ENCODE data around the gene CRTC1.

Gene CRTC1

DNA sequence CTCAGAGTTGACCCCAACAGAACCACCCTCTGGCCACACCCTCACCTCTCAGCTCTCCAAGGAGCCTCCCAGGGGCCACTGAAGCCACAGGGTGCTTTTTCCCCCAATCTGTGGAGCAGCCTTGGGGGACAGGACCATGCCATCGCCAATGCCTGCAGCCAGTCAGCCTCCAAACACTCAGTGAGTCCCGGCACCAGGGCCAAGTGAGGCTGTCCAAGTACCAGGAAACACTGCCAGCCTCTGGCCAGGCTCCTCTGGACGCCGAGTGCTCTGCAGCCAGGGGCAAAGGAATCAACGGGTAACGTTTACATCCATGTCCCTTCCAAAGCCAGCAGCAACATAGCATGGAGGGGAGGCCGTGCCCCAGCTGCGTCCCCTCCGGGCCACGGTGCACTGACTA lies 117.2 kb downstream of the CRTC1 start:
- DNase-seq (ENCODE audit: low spot score), result peak; percentile 11
- in situ Hi-C loops (cut with MboI; ENCODE audit: low pct_unique_long_range_greater_than_20kb, low sequenced_read_pairs, unreplicated experiment), result no loop called here

DNA sequence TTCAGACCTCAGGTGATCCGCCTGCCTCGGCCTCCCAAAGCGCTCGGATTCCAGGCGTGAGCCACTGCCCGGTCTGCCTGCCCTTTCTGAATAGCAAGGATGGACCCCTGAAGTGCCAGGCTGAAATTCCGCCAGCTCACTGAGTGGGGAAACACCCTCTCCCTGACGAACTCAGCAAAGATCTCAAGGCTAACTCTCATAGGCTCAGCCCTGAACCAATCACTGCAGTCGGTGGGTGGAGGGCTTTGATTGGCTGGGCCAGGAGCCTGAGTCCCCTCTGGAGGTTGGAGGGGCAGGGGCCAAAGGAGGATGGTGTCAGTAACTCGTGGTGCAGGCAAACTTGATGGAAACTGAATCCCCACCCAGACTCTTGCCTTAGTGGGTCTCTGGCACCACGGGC lies 118.9 kb downstream of the CRTC1 start:
- TF ChIP-seq, protein P1, sequence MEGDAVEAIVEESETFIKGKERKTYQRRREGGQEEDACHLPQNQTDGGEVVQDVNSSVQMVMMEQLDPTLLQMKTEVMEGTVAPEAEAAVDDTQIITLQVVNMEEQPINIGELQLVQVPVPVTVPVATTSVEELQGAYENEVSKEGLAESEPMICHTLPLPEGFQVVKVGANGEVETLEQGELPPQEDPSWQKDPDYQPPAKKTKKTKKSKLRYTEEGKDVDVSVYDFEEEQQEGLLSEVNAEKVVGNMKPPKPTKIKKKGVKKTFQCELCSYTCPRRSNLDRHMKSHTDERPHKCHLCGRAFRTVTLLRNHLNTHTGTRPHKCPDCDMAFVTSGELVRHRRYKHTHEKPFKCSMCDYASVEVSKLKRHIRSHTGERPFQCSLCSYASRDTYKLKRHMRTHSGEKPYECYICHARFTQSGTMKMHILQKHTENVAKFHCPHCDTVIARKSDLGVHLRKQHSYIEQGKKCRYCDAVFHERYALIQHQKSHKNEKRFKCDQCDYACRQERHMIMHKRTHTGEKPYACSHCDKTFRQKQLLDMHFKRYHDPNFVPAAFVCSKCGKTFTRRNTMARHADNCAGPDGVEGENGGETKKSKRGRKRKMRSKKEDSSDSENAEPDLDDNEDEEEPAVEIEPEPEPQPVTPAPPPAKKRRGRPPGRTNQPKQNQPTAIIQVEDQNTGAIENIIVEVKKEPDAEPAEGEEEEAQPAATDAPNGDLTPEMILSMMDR (IDR thresholded peaks at IDR 0.05; ENCODE audit: extremely low read depth, insufficient read depth, missing control alignments), result no peak
- in situ Hi-C loops (cut with MboI; ENCODE audit: low pct_unique_long_range_greater_than_20kb, low sequenced_read_pairs, unreplicated experiment), result no loop called here
- peak; percentile 11 for DNase-seq (ENCODE audit: low spot score)

More for the DNA sequence above, 117.2 kb downstream of the CRTC1 start:
- TF ChIP-seq, protein P1 (IDR thresholded peaks at IDR 0.05; ENCODE audit: extremely low read depth, insufficient read depth, missing control alignments), result no peak

DNA sequence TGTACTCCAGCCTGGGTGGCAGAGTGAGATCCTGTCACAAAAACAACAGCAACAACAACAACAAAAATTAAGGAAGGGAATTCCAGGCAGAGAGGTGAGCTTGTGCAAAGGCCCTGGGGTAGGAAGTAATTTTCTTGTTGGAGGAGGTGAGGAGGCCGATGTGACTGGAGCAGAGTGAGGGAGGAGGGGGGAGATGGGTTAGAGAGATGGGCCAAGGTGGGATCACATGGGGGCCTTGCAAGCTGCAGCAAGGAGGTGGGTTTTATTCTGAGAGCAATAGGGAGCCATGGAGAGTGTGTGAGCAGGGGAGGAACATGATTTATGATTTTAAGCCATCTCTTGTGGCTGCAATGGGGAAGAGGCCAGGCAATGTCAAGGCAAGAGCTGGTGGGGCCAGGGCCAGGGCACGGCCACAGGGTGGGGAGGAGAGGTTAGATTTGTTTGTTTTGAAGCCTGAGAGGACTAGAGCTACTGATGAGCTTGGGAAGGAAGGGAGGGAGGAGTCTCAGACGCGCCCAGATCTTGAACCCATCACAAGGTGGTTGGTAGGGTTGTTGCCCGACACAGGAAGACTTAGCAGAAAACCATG lies 120.2 kb downstream of the CRTC1 start:
- TF ChIP-seq, protein P1 (IDR thresholded peaks at IDR 0.05; ENCODE audit: extremely low read depth, insufficient read depth, missing control alignments), result no peak
- DNase-seq (ENCODE audit: low spot score), result peak; percentile 11
- in situ Hi-C loops (cut with MboI; ENCODE audit: low pct_unique_long_range_greater_than_20kb, low sequenced_read_pairs, unreplicated experiment), result no loop called here

DNA sequence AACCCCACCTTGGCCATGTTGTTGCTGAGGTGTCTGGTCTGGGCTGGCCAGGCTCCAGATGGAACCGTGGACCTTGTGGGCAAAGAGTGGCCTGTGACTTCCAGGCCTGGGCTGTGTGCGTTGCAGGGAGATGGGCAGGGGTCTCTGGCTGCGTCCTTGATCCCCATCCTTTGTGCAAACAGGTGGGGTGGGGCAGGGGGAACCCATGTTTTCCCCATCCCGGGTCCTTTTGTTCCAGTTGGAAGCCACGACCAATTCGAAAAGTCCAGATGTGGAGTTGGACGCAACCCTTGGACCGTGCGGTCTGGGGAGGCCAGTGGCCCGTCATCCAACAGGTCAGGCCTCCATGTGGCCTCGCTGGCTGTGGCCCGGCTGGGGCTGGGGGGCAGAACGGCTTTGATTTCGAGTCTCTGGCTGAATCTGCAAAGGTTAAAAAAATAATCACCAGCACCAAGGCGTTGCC lies 120.7 kb downstream of the CRTC1 start:
- in situ Hi-C loops (cut with MboI; ENCODE audit: low pct_unique_long_range_greater_than_20kb, low sequenced_read_pairs, unreplicated experiment), result no loop called here
- DNase-seq (ENCODE audit: low spot score), result no peak
- TF ChIP-seq, protein P1 (IDR thresholded peaks at IDR 0.05; ENCODE audit: extremely low read depth, insufficient read depth, missing control alignments), result no peak

DNA sequence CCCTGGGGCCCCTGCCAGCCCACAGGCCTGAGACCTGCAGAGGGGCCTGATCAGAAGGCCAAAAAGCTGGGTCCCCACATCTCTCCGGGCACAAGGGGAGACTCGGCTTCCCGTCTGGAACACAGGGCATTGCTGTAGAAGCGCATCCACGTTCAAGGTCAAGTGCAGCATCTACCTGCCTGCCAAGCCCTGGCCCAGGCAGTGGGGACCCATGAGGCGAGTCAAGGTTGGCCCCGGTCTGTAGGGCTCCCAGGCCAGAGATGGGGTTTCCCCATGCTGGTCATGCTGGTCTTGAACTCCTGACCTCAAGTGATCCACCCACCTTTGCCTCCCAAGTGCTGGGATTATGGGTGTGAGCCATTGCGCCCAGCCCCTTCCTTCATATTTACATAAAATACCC lies 121.2 kb downstream of the CRTC1 start:
- TF ChIP-seq, protein P1 (IDR thresholded peaks at IDR 0.05; ENCODE audit: extremely low read depth, insufficient read depth, missing control alignments), result no peak
- in situ Hi-C loops (cut with MboI; ENCODE audit: low pct_unique_long_range_greater_than_20kb, low sequenced_read_pairs, unreplicated experiment), result no loop called here
- DNase-seq (ENCODE audit: low spot score), result peak; percentile 9

DNA sequence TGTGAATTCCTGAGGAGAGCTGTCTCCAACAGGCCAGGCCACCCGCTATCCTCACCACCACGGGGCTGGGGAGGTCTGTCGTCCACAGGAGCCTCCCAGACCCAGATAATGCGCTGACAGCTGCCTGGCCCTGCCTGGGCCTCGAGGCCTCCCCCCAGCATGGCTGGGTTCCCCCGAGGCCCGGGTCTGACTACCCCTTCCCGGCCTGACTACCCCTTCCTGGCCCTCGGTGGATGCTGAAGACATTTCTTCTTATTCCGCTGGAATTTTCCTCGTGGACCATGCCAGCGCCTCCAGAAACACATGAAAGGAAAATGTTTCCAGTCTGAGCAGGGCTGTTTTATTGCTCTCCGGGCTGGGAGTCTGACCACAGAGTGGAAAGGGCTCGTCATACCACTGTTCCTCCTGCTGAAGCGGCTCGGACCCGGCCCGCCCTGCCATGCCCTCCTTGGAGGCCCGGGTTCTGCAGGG lies 124.4 kb downstream of the CRTC1 start:
- TF ChIP-seq, protein P1 (IDR thresholded peaks at IDR 0.05; ENCODE audit: extremely low read depth, insufficient read depth, missing control alignments), result no peak
- DNase-seq (ENCODE audit: low spot score), result no peak
- in situ Hi-C loops (cut with MboI; ENCODE audit: low pct_unique_long_range_greater_than_20kb, low sequenced_read_pairs, unreplicated experiment), result no loop called here
